ENCODE measurements around the gene PROCA1. TPM values are rescaled to one million over a fixed set of nuclear protein-coding genes. Genes with fewer than 3 reads are reported as not detected.

Gene PROCA1
- total and polyA plus RNA-seq, 2 of the 13 experiments (the other 11 are each of a cell fraction or from before 2014, with no cell fraction given): 0.73 to 1.5 TPM

GRCh38 chr17:28710861-28711722 is 596 bp downstream of the PROCA1 start (continued):
- peak; percentile 62 for TF ChIP-seq ZNF142 (CRISPR knock-in tag; IDR thresholded peaks at IDR 0.05)
- 0 out of 2 replicates have a peak, but pooled peaks have one; percentile 45 for TF ChIP-seq ZNF552 (CRISPR knock-in tag; IDR thresholded peaks at IDR 0.05; ENCODE audit: borderline replicate concordance)
- no peak for TF ChIP-seq ZNF350 (CRISPR knock-in tag; IDR thresholded peaks at IDR 0.05; ENCODE audit: borderline replicate concordance, low read depth)
- peak; percentile 58; the same call in 1 of the 2 replicates for TF ChIP-seq ZNF503 (CRISPR knock-in tag; IDR thresholded peaks at IDR 0.05)
- TF ChIP-seq ATF4 (CRISPR knock-in tag; IDR thresholded peaks at IDR 0.05): no peak
- TF ChIP-seq MED13 (CRISPR knock-in tag; IDR thresholded peaks at IDR 0.05): no peak
- TF ChIP-seq KLF12 (CRISPR knock-in tag; IDR thresholded peaks at IDR 0.05; ENCODE audit: borderline replicate concordance): peak; percentile 89; the same call in 1 of the 2 replicates
- TF ChIP-seq TARDBP (CRISPR knock-in tag; IDR thresholded peaks at IDR 0.05): peak; percentile 78
- peak; percentile 47; the same call in 1 of the 2 replicates for TF ChIP-seq PHF21A (CRISPR knock-in tag; IDR thresholded peaks at IDR 0.05)
- TF ChIP-seq DRAP1 (CRISPR knock-in tag; IDR thresholded peaks at IDR 0.05): peak; percentile 70; the same call in 1 of the 2 replicates
- no peak for TF ChIP-seq ZNF24 (IDR thresholded peaks at IDR 0.05)
- TF ChIP-seq ZNF547 (CRISPR knock-in tag; IDR thresholded peaks at IDR 0.05): peak; percentile 87
- no peak for TF ChIP-seq PREB (CRISPR knock-in tag; IDR thresholded peaks at IDR 0.05)
- peak; percentile 27; the same call in 1 of the 2 replicates for TF ChIP-seq IRF2 (CRISPR knock-in tag; IDR thresholded peaks at IDR 0.05)
- no peak for TF ChIP-seq NR2F6 (IDR thresholded peaks at IDR 0.05)
- 0 out of 2 replicates have a peak, but pooled peaks have one; percentile 22 for TF ChIP-seq NR2F6 (CRISPR knock-in tag; IDR thresholded peaks at IDR 0.05)
- TF ChIP-seq TRIM24 (CRISPR knock-in tag; IDR thresholded peaks at IDR 0.05): no peak

All from HepG2 (cell line).